Measurements from ENCODE around the gene PCDHB14. TPM values are rescaled to one million over a fixed set of nuclear protein-coding genes. Genes with fewer than 3 reads are reported as not detected.
A peak's percentile ranks its signal among the peaks of the same experiment; 100 is the strongest.
"Not testable (repeated sequence)": the region's sequence is repeated elsewhere in the genome, so short reads cannot be mapped to it uniquely, and the experiment has no call there.

PCDHB14 gene
- total RNA-seq, 1 donor from 2014 or later: 8.0 TPM

GRCh38 chr5:141182248-141182647 lies 40.9 kb upstream of the PCDHB14 start, which contains the start of gene PCDHB16:
Gene PCDHB16, plus strand, starts transcription at chr5:141182387. Its CDS starts 173 bp downstream, at chr5:141182560.
- H3K9me3 Mint-ChIP-seq (ENCODE audit: low read depth): peaks cover 41% of the 10 kb centered on the region
- no peaks in the 10 kb centered on the region for H3K27me3 Mint-ChIP-seq
- H3K36me3 Mint-ChIP-seq (ENCODE audit: insufficient read depth): peaks cover 38% of the 10 kb centered on the region
- DNase-seq (ENCODE audit: low spot score, unreplicated experiment): no peak
- TF ChIP-seq CTCF (IDR thresholded peaks at IDR 0.05; ENCODE audit: unreplicated experiment): peak; percentile 60
- H3K4me3 Mint-ChIP-seq (ENCODE audit: low read depth): peak within 1 kb of the TSS; percentile 80
- H3K4me1 Mint-ChIP-seq (ENCODE audit: low read depth): no peaks in the 10 kb centered on the region
- peak within 1 kb of the TSS; percentile 96 for H3K27ac Mint-ChIP-seq

GRCh38 chr5:141184117-141184855 lies 38.9 kb upstream of the PCDHB14 start:
- peak overlapping the region; percentile 14 for H3K4me3 Mint-ChIP-seq (ENCODE audit: low read depth)
- H3K4me1 Mint-ChIP-seq (ENCODE audit: low read depth); H3K27me3 Mint-ChIP-seq; DNase-seq (ENCODE audit: low spot score, unreplicated experiment): not testable (repeated sequence)
- peaks cover 51% of the 10 kb centered on the region for H3K9me3 Mint-ChIP-seq (ENCODE audit: low read depth)
- peak overlapping the region; percentile 83 for H3K27ac Mint-ChIP-seq
- peaks cover 48% of the 10 kb centered on the region for H3K36me3 Mint-ChIP-seq (ENCODE audit: insufficient read depth)

GRCh38 chr5:141186897-141187512 lies 36.1 kb upstream of the PCDHB14 start, which contains the start of gene PCDHB9:
Gene PCDHB9, plus strand, starts transcription at chr5:141187161. Its CDS starts 158 bp downstream, at chr5:141187319.
- Mint-ChIP-seq H3K27me3 (no peaks in the 10 kb centered on the region), H3K9me3 (ENCODE audit: low read depth) (peaks cover 51% of the 10 kb centered on the region), H3K27ac (no peak within 1 kb of the TSS), H3K4me1 (ENCODE audit: low read depth) (no peaks in the 10 kb centered on the region), H3K36me3 (ENCODE audit: insufficient read depth) (peaks cover 55% of the 10 kb centered on the region), H3K4me3 (ENCODE audit: low read depth) (peak within 1 kb of the TSS; percentile 43)
- DNase-seq (ENCODE audit: low spot score, unreplicated experiment): no peak
- no peak for TF ChIP-seq CTCF (IDR thresholded peaks at IDR 0.05; ENCODE audit: unreplicated experiment)

GRCh38 chr5:141188682-141189081 lies 34.5 kb upstream of the PCDHB14 start:
- peak overlapping the region; percentile 42 for H3K27ac Mint-ChIP-seq
- H3K4me1 Mint-ChIP-seq (ENCODE audit: low read depth); H3K4me3 Mint-ChIP-seq (ENCODE audit: low read depth); DNase-seq (ENCODE audit: low spot score, unreplicated experiment); H3K27me3 Mint-ChIP-seq: not testable (repeated sequence)
- peaks cover 48% of the 10 kb centered on the region for H3K9me3 Mint-ChIP-seq (ENCODE audit: low read depth)
- H3K36me3 Mint-ChIP-seq (ENCODE audit: insufficient read depth): peaks cover 53% of the 10 kb centered on the region

- Mint-ChIP-seq H3K36me3 (ENCODE audit: insufficient read depth) (peaks cover 53% of the 10 kb centered on the region), H3K9me3 (ENCODE audit: low read depth) (peaks cover 48% of the 10 kb centered on the region)
- not testable (repeated sequence) for H3K27me3 Mint-ChIP-seq; H3K4me3 Mint-ChIP-seq (ENCODE audit: low read depth); H3K27ac Mint-ChIP-seq; DNase-seq (ENCODE audit: low spot score, unreplicated experiment); H3K4me1 Mint-ChIP-seq (ENCODE audit: low read depth)
Observed at GRCh38 chr5:141189131-141189530, 34.0 kb upstream of the PCDHB14 start.

- H3K9me3 Mint-ChIP-seq (ENCODE audit: low read depth): peaks cover 44% of the 10 kb centered on the region
- peak within 1 kb of the TSS; percentile 63 for H3K4me3 Mint-ChIP-seq (ENCODE audit: low read depth)
- DNase-seq (ENCODE audit: low spot score, unreplicated experiment): no peak
- peak; percentile 49 for TF ChIP-seq CTCF (IDR thresholded peaks at IDR 0.05; ENCODE audit: unreplicated experiment)
- peak within 1 kb of the TSS; percentile 80 for H3K27ac Mint-ChIP-seq
- peaks cover 43% of the 10 kb centered on the region for H3K36me3 Mint-ChIP-seq (ENCODE audit: insufficient read depth)
- H3K4me1 Mint-ChIP-seq (ENCODE audit: low read depth): no peaks in the 10 kb centered on the region
- no peaks in the 10 kb centered on the region for H3K27me3 Mint-ChIP-seq
Observed at GRCh38 chr5:141192110-141192725, 30.9 kb upstream of the PCDHB14 start, which contains the start of gene PCDHB10. Gene PCDHB10, plus strand, starts transcription at chr5:141192353. Its CDS starts 200 bp downstream, at chr5:141192553.

GRCh38 chr5:141194332-141194731 lies 28.8 kb upstream of the PCDHB14 start:
- H3K4me1 Mint-ChIP-seq (ENCODE audit: low read depth); H3K4me3 Mint-ChIP-seq (ENCODE audit: low read depth); H3K27me3 Mint-ChIP-seq; H3K27ac Mint-ChIP-seq; DNase-seq (ENCODE audit: low spot score, unreplicated experiment): not testable (repeated sequence)
- Mint-ChIP-seq H3K36me3 (ENCODE audit: insufficient read depth) (peaks cover 38% of the 10 kb centered on the region), H3K9me3 (ENCODE audit: low read depth) (peaks cover 42% of the 10 kb centered on the region)
